GM18507 (cell line): ENCODE data around the gene DSCAML1.

Experiments used
- DNase-seq: peaks from one replicate; pipeline ENCODE4 v3.0.0; 2011; ENCODE audit warnings: low read depth; ENCODE audit not compliant: insufficient read length; ENCODE audit errors: extremely low spot score
- FAIRE-seq: peaks from 2 replicates; lab custom pipeline; 2011; peaks lifted over from hg19 to GRCh38; lab: Jason Lieb, UNC

Gene DSCAML1

DNA sequence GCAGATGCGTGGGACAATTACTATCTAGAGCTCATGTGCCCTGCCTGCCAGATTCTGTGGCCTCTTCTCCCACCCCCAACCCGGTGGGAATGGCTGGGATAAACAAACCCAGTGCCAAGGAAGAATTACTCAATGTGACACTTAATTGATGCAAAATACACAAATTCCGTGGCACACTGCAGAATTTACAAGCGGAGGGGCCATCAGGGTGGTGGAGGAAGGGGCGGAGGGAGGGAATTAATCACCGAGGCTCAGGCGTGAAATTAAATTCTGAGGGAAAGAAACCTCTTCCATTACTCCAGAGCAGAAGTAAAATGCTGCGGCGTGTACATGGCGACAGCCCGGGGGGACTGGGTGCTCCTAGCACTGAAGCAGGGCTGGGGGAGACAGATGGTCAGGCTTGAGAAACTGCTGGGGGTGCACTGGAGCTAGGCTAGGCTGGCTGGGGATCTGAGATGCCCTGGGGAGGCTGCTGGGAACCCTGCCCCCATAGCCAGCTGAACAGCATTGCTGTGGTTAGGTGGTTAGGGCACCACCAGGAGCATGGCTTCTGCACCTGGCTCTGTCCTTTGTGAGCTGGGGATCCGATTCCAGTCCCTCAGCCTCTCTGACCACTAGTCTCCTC, 268.8 kb downstream of the DSCAML1 start:
- DNase-seq (no peak), FAIRE-seq (no peak)

DNA sequence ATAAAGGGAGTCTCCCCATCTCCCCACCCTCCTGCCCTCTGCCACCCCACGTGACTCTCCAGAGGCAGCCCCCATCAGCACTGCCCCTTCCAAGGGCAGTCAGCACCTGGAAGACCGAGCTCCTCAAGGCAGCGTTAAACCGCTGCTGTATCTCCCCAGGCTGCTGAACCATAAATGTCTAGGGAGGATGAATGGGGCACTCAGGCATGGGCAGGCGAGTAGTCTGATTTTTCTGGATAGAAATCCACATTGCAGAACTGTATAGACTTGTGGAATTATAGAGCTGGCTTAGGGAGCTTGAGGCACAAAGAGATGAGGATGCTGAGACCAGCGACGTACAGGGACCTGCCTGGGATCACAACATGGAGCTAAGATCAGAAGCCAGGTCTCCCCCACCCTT, 269.7 kb downstream of the DSCAML1 start:
- FAIRE-seq (no peak), DNase-seq (no peak)

DNA sequence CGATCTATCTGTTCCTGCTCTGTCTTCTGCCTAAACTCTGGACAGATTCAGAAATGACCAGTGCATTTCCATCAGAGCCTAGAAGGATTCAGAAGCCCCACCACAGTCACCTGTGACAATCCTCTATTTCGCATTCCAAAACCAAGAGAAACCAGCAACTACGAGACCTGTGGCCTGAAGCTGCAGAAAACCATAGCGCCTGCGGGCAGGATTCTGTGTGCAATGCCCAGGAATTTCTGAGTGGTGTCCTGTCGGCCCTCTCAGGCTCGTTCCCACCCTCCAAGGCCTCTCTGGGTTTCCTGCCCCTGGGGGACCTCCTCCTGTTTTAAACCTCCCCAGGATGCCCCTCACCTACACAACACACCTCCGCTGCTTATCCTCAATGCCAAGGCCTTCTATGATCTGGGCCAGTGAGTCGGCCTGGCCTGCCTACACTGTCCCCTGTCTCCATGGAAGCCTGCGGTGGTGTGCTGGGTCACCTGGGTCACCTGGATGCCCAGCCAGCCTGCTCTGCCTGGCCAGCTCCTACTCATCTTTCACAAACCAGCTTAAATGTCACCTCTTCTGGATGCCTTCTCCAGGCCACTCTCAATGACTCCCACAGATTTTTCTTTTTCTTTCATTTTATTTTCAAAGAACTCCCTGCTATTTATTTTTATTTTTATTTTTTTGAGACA, 271.0 kb downstream of the DSCAML1 start:
- DNase-seq (no peak), FAIRE-seq (no peak)

DNA sequence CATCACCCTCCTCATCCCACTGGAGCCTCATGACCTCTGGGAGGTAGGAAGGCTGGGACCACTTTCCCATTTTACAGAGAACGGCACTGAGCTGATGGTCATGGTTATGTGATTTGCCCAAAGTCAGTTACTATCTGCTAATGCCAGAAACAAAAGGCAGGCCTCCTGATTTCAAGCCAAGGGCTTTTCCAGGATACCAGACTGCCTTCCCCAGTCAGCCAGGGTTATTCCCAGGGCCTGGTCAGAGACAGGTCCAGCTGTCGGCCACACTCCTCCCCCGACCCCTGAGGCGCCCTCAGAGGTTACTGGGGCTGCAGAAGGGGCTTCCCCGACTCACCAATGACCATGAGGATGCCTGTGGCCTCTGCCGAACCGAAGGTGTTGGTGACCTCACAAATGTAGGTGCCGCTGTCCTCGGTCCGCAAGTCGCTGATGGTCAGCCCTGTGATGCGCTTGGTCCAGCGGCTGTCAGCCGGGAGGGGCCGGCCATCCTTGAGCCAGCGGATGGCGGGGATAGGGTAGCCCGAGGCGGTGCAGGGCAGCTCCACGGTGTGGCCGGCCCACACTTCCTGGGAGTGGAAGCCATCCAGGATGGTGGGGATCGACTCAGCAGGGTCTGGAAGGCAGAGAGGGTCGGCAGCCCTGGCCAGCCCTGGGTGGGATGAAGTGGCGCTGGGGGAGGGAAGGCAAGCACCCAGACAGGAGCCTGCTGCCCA, 272.4 kb downstream of the DSCAML1 start:
- no peak for FAIRE-seq
- DNase-seq: no peak

DNA sequence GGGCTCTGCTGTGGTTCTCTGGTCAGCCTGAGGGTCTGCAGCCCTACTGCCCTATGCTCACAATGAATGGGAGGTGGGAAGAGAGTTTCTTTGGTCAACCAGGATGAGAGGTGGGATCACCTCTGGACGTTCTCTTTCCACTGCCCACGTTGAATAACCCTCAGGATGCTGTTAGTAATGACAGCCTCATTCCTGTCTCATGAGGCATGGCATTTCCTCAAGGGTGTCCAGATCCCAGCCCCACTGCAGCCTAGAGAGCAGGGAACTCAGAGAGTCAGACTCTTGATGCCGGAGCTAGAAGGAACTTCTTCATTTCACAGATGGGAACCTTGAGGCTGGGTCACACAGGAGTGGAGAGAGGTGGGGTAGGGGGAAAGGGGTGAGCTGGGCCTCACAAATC, 273.3 kb downstream of the DSCAML1 start:
- FAIRE-seq: no peak
- no peak for DNase-seq

DNA sequence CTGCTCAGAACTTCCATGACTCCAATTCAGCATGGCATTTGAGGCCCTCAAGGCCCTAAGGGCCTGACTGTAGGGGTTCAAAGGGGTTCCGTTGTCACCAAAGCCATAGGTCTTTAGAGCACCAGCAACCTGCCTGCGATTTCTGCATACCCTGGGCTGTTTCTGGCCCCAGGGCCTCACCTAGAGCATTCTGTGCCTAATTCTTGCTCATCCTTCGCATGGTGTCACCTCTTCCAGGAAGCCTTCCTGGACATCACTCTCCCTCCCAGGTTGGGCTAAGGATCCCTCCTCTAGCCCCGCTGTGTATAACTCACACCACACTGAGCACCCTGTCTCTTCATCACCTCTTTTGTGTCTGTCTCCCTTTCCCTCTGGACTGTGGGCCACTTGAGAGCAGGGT, 275.0 kb downstream of the DSCAML1 start:
- no peak for FAIRE-seq
- DNase-seq: no peak

DNA sequence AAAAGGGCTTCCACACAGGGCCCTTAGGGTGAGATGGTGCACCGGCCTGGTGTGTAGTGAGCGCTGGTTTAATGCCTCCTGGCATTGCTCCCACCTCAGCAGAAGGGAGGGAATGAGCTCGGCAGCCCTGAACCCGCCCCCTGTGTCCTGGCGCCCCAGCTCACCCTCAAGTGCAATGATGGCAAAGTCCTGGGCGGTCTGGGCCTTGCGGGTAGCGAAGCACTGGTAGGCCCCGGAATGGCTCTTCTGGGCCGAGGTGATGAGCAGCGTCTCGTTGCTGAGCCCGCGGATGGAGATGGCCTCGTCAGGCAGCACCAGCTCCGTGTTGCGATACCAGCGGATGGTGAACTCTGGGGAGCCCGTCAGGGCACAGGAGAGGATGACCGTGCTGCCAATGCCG, 276.1 kb downstream of the DSCAML1 start:
- DNase-seq (no peak), FAIRE-seq (no peak)

DNA sequence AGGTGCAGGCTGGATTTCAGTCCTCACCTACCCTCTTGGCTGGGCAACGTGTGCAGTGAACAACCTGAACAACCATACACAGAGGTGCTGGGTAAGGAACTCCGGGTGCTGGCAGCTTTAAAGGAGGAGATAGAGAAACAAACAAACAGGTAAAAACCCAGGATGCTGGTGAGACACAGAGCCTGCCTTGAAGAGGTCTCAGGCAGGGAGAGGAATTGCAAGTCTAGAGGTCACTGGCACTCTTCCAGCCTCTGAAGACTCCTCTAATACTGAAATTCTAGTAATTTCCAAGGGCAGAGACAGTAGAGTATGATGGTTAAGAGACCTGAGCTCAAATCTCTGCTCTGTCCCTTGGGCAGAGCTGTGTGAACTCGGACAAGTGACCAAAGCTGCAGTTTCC, 276.8 kb downstream of the DSCAML1 start:
- no peak for DNase-seq
- no peak for FAIRE-seq

DNA sequence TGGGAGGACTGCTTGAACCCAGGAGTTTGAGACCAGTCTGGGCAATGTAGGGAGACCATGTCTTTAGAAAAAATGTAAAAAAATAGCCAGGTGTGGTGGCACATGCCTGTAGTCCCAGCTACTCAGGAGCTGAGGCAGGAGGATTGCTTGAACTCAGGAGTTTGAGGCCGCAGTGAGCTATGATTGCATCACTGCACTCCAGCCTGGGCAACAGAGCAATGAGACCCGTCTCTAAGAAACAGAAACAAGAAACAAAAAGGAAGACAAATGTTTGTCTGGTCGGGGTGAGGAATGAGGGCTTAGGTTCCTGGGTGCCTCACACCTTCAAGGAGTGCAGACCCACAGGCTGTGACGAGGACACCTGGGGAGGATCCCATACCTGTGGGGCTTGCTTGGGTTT, 277.4 kb downstream of the DSCAML1 start:
- DNase-seq: no peak
- FAIRE-seq: no peak

DNA sequence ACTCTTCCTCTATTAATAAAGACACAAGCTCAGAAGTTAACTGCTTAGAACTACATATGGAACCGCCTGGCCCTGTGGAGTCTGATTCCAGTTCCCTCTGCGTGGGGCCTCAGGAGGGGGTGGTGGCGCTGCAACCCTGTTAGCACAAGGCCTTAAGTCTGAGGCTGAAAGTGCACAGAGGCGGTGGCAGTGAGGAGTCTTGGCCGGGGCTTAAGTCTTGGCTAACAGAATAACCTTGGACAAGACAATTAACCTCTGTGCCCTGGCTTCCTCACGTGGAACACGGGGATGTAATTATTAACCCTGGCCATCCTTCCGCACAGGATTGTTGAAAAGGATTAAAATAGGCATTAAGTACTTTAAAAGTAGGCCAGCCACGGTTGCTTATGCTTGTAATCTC, 277.8 kb downstream of the DSCAML1 start:
- no peak for FAIRE-seq
- no peak for DNase-seq

DNA sequence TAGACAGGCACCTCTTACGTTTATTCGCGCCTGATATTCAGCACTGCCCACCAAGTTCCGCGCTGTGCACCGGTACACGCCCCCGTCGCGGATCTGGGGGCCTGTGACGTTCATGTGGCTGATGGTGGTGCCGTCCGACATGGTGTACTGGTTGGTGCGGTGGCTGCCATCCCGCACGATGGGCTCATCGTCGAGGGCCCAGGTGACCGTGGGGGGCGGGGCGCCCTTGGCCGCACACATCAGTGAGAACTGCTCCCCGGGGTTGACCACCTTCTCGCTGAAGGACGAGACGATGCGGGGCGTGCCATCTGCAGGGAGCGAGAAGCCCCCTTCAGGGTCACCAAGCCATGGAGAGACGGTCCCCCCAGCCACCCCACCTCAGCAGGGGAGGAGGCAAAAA, 278.6 kb downstream of the DSCAML1 start:
- no peak for FAIRE-seq

DNA sequence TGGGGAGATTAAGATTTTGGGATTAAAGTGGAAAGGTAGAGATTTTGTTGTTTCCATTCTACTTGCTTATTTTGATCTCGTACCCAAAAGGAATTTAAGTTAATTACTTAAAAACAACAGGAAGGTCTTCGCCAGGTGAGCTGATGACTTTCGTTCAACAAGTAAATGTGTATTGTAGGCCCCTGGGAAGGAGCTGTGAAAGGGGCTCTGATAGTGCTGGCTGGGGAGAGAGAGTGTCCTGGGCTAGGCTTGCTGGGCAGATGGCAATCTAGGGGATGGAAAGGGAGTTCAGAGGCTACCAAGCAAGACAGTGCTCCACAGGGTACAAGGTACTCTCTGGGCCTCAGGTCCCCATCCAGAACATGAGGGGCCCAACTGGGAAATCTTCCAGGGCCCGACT, 279.9 kb downstream of the DSCAML1 start:
- DNase-seq: no peak
- no peak for FAIRE-seq

More for the DNA sequence above, 278.6 kb downstream of the DSCAML1 start:
- DNase-seq: no peak

DNA sequence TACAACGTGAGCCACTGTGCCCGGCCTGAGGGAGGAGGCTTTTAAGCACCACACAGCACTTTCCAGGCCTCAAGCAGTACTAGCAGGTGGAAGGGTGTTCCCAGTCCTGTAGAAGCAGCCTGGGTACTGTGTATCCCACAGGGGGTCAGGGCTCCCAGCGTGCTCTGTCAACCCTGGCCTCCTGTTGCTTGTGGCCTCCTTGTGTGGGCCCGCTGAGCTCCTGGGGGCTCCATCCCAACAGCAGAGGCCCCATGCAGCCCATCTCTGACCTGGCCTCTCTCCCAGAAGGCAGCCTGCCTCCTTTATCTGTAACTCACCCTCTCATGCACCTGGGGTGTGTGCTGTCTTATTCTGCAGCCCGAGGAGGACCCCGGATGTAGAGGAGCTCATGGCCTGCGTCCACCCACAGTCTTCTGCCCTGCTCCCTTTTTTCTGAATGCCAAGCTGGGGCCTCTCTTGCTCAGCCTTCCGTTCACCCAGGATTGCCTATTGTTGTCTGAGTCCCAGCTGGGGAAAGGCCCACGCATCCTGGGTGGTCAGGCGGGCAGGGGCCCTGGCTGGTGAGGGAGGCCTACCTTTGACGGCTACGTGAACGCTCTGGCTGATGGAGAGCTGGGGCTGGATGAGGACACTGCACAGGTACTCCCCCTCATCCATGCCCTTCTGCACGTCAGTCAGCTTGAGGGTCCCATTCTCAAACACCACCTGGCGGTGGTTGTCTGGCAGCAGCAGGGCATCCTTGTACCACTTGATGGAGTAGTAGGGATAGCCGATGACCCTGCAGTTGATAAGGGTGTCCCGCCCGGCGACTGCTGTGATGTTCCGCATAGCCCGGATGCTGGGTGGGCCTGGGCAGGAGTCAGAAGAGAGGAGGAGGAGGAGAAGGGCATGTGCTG, 280.9 kb downstream of the DSCAML1 start:
- no peak for DNase-seq
- FAIRE-seq: no peak

DNA sequence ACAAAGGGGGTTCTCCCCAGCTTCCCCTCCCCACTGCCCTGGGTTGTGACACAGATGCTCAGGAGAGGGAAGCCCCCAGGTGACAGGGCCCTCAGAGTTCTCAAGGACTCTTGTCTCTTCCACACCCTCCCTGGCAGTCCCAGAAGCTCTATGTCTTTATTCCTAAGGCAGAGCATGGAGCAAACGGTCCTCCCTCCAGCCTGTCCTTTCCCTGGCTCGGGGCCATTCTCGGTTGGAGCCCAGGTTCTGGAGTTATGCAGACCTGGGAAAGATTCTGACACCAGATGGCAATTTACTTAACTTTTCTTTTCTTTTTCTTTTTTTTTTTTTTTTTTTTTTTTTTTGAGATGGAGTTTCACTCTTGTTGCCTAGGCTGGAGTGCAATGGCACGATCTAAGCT, 282.8 kb downstream of the DSCAML1 start:
- FAIRE-seq: no peak
- no peak for DNase-seq

DNA sequence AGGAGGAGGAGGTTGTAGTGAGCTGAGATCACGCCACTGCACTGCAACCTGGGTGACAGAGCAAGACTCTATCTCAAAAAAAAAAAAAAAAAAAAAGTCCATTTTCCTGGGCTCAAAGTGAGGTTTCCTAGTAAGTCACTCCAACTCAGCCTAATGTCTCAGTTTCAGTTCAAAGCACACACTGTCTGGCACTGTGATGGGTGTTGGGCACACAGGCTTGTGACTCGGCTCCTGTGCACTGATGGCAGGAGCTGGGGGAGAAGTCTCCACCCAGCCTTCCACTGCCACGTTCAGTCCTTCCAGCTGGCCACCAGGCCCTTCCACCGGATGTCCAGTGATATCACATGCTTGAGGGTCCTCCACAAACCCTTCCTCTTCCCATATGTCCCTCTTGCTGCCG, 283.4 kb downstream of the DSCAML1 start:
- DNase-seq: no peak
- no peak for FAIRE-seq

DNA sequence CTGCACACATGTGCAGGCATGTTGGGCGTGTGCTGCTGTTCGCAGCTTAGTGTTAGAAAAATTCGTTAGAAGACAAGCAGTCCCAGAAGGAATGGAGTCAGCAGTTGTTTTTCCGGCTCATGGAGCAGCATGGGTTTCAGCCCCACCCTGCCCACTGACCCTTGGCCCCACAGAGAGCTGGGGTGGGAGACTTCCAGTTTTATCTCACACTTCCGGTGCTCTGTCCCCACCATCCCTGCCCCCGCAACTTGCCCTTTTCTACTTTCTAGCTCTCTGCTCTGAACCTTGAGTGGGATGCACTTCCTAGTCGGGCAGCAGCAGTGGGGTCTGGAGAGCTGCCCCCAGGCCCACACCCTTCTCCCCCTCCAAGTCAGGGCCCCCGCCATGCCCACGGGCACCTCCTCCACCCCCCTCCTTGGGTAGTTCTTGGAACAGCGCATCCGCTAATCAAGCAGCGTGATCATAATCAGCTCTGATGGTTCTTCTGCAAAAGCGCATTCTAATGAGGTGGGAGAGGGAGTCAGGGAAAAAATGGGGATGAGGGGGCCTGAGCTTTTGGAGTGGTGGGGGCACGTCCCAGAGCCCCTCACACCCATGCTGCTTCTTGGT, 285.0 kb downstream of the DSCAML1 start:
- DNase-seq (no peak), FAIRE-seq (no peak)

DNA sequence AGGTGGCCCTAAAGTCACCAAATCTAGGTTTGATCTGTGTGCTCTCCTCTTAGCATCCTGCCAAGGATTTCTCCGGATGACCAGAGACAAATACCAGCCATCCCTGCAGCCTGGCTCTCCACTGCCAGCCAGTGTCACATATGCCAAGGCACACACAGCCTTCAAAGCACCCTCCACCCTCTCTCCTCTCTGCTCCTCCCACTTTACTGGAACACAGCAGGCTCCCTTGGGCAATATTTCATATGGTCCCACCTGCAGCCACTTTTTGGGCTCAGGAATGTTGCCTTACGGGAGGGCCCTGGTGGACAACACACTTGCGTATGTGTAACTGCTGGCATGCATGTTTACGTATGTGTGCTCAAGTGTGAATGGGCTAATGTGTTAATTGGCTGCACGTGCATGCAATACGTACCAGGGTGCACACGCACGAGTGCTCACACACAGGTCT, 285.5 kb downstream of the DSCAML1 start:
- no peak for FAIRE-seq

DNA sequence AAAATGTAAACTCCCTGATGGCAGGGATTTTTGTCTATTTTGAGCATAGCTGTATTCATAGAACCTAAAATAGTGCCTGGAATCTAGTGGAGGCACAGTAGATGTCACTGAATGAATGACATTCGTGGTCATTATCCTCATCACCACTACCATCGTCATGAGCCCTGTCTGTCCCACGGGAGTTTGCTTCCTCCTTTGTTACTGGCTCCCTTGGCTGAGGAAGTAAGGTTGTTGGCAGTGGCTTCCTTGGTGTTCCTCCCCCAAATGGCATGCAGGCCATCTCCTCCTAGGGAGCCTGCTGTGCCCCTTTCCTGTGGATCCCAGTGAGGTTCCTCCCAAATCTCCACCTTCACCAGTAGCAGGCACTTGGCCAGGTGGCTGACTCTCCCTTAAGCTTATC, 286.4 kb downstream of the DSCAML1 start:
- no peak for FAIRE-seq
- DNase-seq: no peak

More for the DNA sequence above, 285.5 kb downstream of the DSCAML1 start:
- DNase-seq: no peak

DNA sequence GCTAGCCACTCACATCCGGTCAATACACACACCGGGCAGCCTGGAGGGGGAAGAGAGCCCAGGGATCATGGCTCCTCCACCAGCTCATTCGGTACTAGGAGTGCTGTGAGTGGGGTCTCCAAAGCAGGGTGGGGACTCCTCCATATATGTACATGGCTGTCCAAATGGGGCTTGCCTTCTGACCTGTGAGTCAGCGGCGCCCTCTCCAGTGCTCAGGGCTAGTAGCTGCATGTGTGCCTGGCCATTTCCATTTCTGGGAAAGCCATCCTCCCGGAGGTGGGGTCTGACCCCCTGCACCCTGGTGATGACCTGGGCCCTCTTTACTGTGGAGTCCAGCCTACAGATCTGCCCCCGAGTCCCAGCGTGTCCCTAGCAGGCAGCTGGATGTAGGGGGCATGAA, 287.5 kb downstream of the DSCAML1 start:
- DNase-seq: no peak
- FAIRE-seq: no peak

DNA sequence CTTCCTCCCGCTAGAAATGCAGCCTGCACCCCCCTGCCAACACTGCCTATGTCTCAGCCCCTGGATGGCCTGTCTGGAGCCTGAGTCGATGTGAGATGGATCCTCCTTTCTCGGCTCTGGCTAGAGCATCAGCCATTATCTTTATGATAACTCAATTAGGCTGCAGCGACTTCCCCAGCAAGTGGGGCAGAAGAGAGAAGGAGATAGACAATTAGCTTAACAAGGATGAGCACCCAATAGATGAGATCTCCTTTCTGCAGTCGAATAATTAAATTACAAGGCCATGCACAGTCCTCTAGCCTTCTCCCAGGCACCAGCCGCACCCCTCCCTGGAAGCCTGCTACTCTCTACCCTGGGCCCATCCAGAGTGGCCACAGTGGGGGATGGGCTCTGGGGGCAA, 290.0 kb downstream of the DSCAML1 start:
- no peak for DNase-seq

More for the DNA sequence above, 290.0 kb downstream of the DSCAML1 start:
- no peak for FAIRE-seq
